Lower leg skin (tissue), 4 donors: ENCODE measurements around the gene ATG7. TPM values are rescaled to one million over a fixed set of nuclear protein-coding genes. Genes with fewer than 3 reads are reported as not detected.

Source experiments
- DNase-seq, 2 donors: peaks; one replicate each; pipeline ENCODE4 v3.0.0-alpha.2; 2019; ENCODE audit warnings: low spot score in 2 of 2
- H3K4me3 ChIP-seq: fragments of 200-600 bp; sonication (generic); 2 replicates; pipeline ENCODE4 v1.5.1; 2017; ENCODE audit warnings: mild to moderate bottlenecking, low read depth; ENCODE audit not compliant: poor library complexity, severe bottlenecking
- CTCF ChIP-seq, 3 donors: fragments of 450-650 bp; IDR thresholded peaks; one replicate each; pipeline ENCODE4 v1.5.1; 2016; ENCODE audit warnings: antibody characterized with exemption in 3 of 3, mild to moderate bottlenecking in 3 of 3, moderate library complexity in 2 of 3
- POLR2A ChIP-seq, 2 donors: fragments of 450-650 bp; IDR thresholded peaks; one replicate each; pipeline ENCODE4 v1.6.1; 2016 to 2017; ENCODE audit warnings: antibody characterized with exemption in 2 of 2, mild to moderate bottlenecking in 1 of 2, moderate library complexity in 1 of 2
- WGBS, 2 donors: methylation state at CpG; one replicate each; pipeline ENCODE4 v1.1.5; 2018; 5-methylcytosine and 5-hydroxymethylcytosine counted together
- intact Hi-C: fragments of 100-400 bp; cut with DNase I; formaldehyde crosslinking; loops from one replicate; pipeline ENCODE4 v1.15.0; 2023; ENCODE audit warnings: low total_unique reads
- total RNA-seq, 4 donors: library from RNA; depleted of rRNA; stranded (reverse); fragments of >200 nt; gene quantifications; one replicate each; pipeline ENCODE4 v1.1.0, GENCODE V29; 2016

The ATG7 gene
- total RNA-seq, 4 donors from 2014 or later, result 38.8 to 110 (median 53.2) TPM

- no peak overlapping the region for H3K4me3 ChIP-seq
- no peak for TF ChIP-seq POLR2A (IDR thresholded peaks at IDR 0.05)
- TF ChIP-seq CTCF (IDR thresholded peaks at IDR 0.05), result no peak
- no peak for DNase-seq
- WGBS, 2 donors, result 77 to 79% methylated on average over 3 of the region's 3 CpGs
- intact Hi-C loops, result no loop called here
These were observed 241.6 kb downstream of the ATG7 start for GRCh38 chr3:11513817-11514135.

GRCh38 chr3:11514191-11514821, 242.1 kb downstream of the ATG7 start:
- 23 to 43% methylated on average over 7 of the region's 7 CpGs for WGBS, 2 donors
- intact Hi-C loops, result no loop called here

GRCh38 chr3:11517601-11518000, 245.4 kb downstream of the ATG7 start:
- TF ChIP-seq CTCF (IDR thresholded peaks at IDR 0.05) (no peak), POLR2A (IDR thresholded peaks at IDR 0.05) (no peak)
- H3K4me3 ChIP-seq, result no peak overlapping the region
- WGBS, 2 donors, result 92 to 94% methylated on average over 6 of the region's 6 CpGs
- peak in 1 of 2 donors; percentile 63 for DNase-seq
- intact Hi-C loops, result no loop called here

More at GRCh38 chr3:11514191-11514821, 242.1 kb downstream of the ATG7 start:
- H3K4me3 ChIP-seq, result no peak overlapping the region
- peak; percentile 71 to 90 for DNase-seq
- TF ChIP-seq POLR2A (IDR thresholded peaks at IDR 0.05), result no peak
- no peak for TF ChIP-seq CTCF (IDR thresholded peaks at IDR 0.05)

- no peak for DNase-seq
- intact Hi-C loops, result no loop called here
- 93 to 95% methylated on average over 8 of the region's 8 CpGs for WGBS, 2 donors
- no peak overlapping the region for H3K4me3 ChIP-seq
- TF ChIP-seq CTCF (IDR thresholded peaks at IDR 0.05), result no peak
- no peak for TF ChIP-seq POLR2A (IDR thresholded peaks at IDR 0.05)
These were observed 249.0 kb downstream of the ATG7 start for GRCh38 chr3:11521167-11521566.

GRCh38 chr3:11522398-11522715, 250.2 kb downstream of the ATG7 start:
- intact Hi-C loops, result no loop called here
- H3K4me3 ChIP-seq, result no peak overlapping the region
- DNase-seq, result no peak
- WGBS, 2 donors, result 85 to 94% methylated on average over 5 of the region's 5 CpGs
- no peak for TF ChIP-seq CTCF (IDR thresholded peaks at IDR 0.05)
- no peak for TF ChIP-seq POLR2A (IDR thresholded peaks at IDR 0.05)

GRCh38 chr3:11522953-11523571, 250.9 kb downstream of the ATG7 start:
- no peak overlapping the region for H3K4me3 ChIP-seq
- TF ChIP-seq CTCF (IDR thresholded peaks at IDR 0.05), result no peak
- no peak for TF ChIP-seq POLR2A (IDR thresholded peaks at IDR 0.05)
- DNase-seq, result peak in 1 of 2 donors; percentile 29
- intact Hi-C loops, result no loop called here
- 61 to 63% methylated on average over 8 of the region's 8 CpGs for WGBS, 2 donors
